Measurements from ENCODE around the gene ZBED1. TPM values are rescaled to one million over a fixed set of nuclear protein-coding genes. Genes with fewer than 3 reads are reported as not detected.

The ZBED1 gene
- total and polyA plus RNA-seq, 7 experiments from 2014 or later = 23.7 to 44.3 (median 29.0) TPM

DNA sequence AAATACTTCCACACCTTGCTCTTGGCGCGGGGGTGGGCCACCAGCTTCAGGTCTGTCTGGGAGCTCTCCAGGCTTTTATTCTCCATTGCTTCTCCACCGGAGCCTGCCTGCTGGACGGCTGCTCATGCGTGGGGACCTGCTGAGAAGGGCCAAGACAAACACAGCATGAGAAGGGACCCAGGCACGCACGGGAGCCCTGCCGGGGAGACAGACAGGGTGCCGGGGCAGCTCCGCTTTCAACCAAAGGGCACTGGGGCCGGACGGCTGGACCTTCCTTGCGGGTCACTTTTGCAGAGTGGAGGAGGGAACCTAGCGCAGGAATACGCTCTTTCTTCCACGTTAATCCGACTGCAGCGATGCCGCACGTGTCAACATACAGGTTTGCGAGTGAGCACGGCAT is 10.1 kb downstream of the ZBED1 start:
- H3K4me3 Mint-ChIP-seq = no peak overlapping the region
- Histone ChIP-seq H3K9me3 (ENCODE audit: control insufficient read depth in 2 of 3, low read length in 3 of 3) (no peaks in the 10 kb centered on the region), H3K27ac (ENCODE audit: low read depth, low read length) (no peak overlapping the region), H3K4me1 (ENCODE audit: control insufficient read depth in 2 of 2, insufficient read depth in 2 of 2, low read length in 2 of 2) (no peaks in the 10 kb centered on the region), H3K4me3 (ENCODE audit: low read length) (no peak overlapping the region), H3K27me3 (ENCODE audit: control insufficient read depth in 2 of 2, insufficient read depth in 2 of 2, low read length in 2 of 2) (no peaks in the 10 kb centered on the region), H3K36me3 (ENCODE audit: control insufficient read depth in 2 of 3, insufficient read depth in 3 of 3, low read length in 3 of 3) (peaks cover 0 to 60% (median 4%) of the 10 kb centered on the region in 3 experiments)
- ChIA-PET POLR2A (no interaction called here), CTCF (no interaction called here)
- DNase-seq (no peak), ATAC-seq (no peak)
- H3K36me3 Mint-ChIP-seq = peaks cover 2 to 51% (median 9%) of the 10 kb centered on the region in 5 donors
- H3K27ac Mint-ChIP-seq = no peak overlapping the region
- peaks cover 0 to 1% (median 0%) of the 10 kb centered on the region in 11 donors for H3K9me3 Mint-ChIP-seq
- H3K4me1 Mint-ChIP-seq = peaks cover 2 to 12% (median 9%) of the 10 kb centered on the region in 7 donors
- no peaks in the 10 kb centered on the region for H3K27me3 Mint-ChIP-seq
- intact Hi-C loops (cut with micrococcal nuclease) = no loop called here

DNA sequence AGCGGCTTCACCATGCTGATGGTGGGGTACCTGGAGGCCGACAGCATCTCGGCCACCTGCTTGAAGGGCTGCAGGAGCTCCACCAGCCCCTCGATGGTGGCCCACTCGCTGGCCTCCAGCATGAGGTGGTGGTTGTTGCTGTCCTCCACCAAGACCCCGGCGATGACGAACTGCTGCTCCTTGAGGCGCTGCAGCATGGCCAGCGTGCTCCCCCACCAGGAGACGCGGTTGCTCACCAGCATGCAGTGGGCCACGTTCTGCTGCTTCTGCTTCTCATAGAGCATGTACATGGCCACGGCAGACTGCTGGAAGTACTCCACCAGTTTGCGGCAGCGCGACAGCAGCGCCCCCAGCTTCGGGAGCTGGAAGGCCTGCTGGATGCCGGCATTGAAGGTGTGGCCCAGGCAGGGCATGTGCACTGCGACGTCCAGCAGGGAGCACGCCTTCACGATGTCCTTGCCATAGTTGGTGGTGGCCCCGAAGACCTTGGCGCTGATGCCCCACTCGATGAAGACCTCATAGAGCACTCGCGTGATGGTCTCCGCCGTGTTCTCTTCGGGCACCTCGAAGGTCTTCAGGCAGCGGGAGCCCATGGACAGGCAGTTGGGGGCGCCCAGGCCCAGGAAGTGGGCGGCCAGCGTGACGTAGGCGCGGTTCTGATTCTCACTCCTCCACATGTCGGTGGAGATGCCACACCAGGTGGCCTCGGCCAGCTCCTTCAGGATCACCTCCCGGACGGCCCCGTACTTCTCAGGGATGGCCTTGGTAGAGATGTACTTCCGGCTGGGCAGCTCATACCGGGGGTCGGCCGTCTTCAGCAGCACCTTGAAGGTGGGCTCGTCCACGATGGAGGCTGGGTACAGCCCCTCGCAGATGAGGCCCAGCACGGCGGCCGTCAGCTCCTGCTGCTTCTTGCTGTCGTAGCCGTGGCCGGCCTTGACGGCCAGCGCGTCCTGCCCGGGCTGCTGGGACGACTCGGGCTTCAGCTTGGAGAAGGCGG is 11.0 kb downstream of the ZBED1 start:
- H3K27ac ChIP-seq (ENCODE audit: low read depth, low read length) = no peak overlapping the region
- CTCF ChIA-PET = no interaction called here
- DNase-seq = no peak
- Mint-ChIP-seq H3K27me3 (no peaks in the 10 kb centered on the region), H3K4me1 (peaks cover 0 to 11% (median 7%) of the 10 kb centered on the region in 7 donors), H3K36me3 (peaks cover 2 to 56% (median 9%) of the 10 kb centered on the region in 5 donors), H3K4me3 (no peak overlapping the region), H3K27ac (no peak overlapping the region), H3K9me3 (peaks cover 0 to 1% (median 0%) of the 10 kb centered on the region in 11 donors)
- no peaks in the 10 kb centered on the region for H3K9me3 ChIP-seq (ENCODE audit: control insufficient read depth in 2 of 3, low read length in 3 of 3)
- no peaks in the 10 kb centered on the region for H3K4me1 ChIP-seq (ENCODE audit: control insufficient read depth in 2 of 2, insufficient read depth in 2 of 2, low read length in 2 of 2)
- POLR2A ChIA-PET = no interaction called here
- intact Hi-C loops (cut with micrococcal nuclease) = no loop called here
- H3K36me3 ChIP-seq (ENCODE audit: control insufficient read depth in 2 of 3, insufficient read depth in 3 of 3, low read length in 3 of 3) = peaks cover 0 to 61% (median 4%) of the 10 kb centered on the region in 3 experiments
- H3K4me3 ChIP-seq (ENCODE audit: low read length) = no peak overlapping the region
- no peak for ATAC-seq
- H3K27me3 ChIP-seq (ENCODE audit: control insufficient read depth in 2 of 2, insufficient read depth in 2 of 2, low read length in 2 of 2) = no peaks in the 10 kb centered on the region

DNA sequence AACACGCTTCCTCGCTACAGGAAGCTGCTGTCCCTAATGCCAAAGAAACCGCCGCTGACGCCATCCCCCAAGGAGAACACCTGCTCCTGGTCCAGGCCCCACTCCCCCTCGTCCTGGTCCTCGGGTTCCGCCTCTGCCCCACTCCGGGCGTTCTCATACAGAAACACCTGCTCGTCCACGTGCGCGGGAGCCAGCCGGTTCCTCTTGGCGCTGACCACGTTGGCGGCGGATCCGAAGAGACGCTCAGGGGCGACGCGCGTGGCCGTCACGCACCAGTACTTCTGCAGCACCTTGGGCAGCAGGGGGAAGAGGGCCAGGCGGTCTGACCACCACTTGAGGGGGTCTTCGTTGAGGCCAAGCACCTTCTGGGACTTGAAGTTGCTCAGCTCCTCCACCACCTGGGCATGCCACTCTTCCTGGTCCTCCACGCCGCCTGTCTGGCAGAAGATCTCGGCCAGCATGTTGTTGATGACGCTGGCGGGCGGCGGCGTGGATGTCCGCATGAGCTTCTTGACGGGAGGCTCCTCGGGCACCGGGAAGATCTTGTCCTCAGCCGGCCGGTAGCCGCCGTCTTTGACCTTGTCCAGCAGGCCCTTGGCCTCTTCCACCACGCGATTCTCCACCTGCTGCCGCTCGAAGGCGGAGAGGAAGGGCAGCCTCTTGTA is 12.0 kb downstream of the ZBED1 start:
- POLR2A ChIA-PET = no interaction called here
- Mint-ChIP-seq H3K4me3 (no peak overlapping the region), H3K4me1 (peaks cover 0 to 11% (median 7%) of the 10 kb centered on the region in 7 donors), H3K36me3 (peaks cover 2 to 60% (median 9%) of the 10 kb centered on the region in 5 donors), H3K27ac (peak overlapping the region in 1 of 9 donors; percentile 43), H3K9me3 (peaks cover 0 to 1% (median 0%) of the 10 kb centered on the region in 11 donors), H3K27me3 (no peaks in the 10 kb centered on the region)
- no peak for ATAC-seq
- intact Hi-C loops (cut with micrococcal nuclease) = no loop called here
- H3K4me1 ChIP-seq (ENCODE audit: control insufficient read depth in 2 of 2, insufficient read depth in 2 of 2, low read length in 2 of 2) = no peaks in the 10 kb centered on the region
- H3K9me3 ChIP-seq (ENCODE audit: control insufficient read depth in 2 of 3, low read length in 3 of 3) = no peaks in the 10 kb centered on the region
- H3K27ac ChIP-seq (ENCODE audit: low read depth, low read length) = no peak overlapping the region
- DNase-seq = no peak
- H3K4me3 ChIP-seq (ENCODE audit: low read length) = no peak overlapping the region
- CTCF ChIA-PET = no interaction called here
- H3K36me3 ChIP-seq (ENCODE audit: control insufficient read depth in 2 of 3, insufficient read depth in 3 of 3, low read length in 3 of 3) = peaks cover 0 to 62% (median 4%) of the 10 kb centered on the region in 3 experiments
- no peaks in the 10 kb centered on the region for H3K27me3 ChIP-seq (ENCODE audit: control insufficient read depth in 2 of 2, insufficient read depth in 2 of 2, low read length in 2 of 2)

DNA sequence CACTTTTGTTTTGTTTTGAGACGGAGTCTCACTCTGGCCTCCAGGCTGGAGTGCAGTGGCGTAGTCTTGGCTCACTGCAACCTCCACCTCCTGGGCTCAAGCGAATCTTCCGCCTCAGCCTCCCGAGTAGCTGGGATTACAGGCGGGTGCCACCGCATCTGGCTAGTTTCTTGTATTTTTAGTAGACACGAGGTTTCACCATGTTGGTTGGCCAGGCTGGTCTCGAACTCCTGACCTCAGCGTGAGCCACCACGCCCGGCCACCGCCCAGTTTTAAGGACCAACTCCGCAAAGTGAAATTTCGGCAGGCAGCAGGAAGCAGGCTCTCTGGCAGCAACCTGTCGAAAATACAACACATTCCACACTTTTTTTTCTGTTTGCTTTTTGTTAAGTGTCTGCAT is 13.4 kb downstream of the ZBED1 start:
- Mint-ChIP-seq H3K27ac (peak overlapping the region in 1 of 9 donors; percentile 5), H3K36me3 (peaks cover 2 to 61% (median 9%) of the 10 kb centered on the region in 5 donors), H3K9me3 (peaks cover 0 to 1% (median 0%) of the 10 kb centered on the region in 11 donors), H3K4me3 (no peak overlapping the region), H3K27me3 (no peaks in the 10 kb centered on the region), H3K4me1 (peaks cover 0 to 12% (median 6%) of the 10 kb centered on the region in 7 donors)
- Histone ChIP-seq H3K4me1 (ENCODE audit: control insufficient read depth in 2 of 2, insufficient read depth in 2 of 2, low read length in 2 of 2) (no peaks in the 10 kb centered on the region), H3K27ac (ENCODE audit: low read depth, low read length) (no peak overlapping the region), H3K9me3 (ENCODE audit: control insufficient read depth in 2 of 3, low read length in 3 of 3) (no peaks in the 10 kb centered on the region), H3K4me3 (ENCODE audit: low read length) (no peak overlapping the region), H3K36me3 (ENCODE audit: control insufficient read depth in 2 of 3, insufficient read depth in 3 of 3, low read length in 3 of 3) (peaks cover 0 to 62% (median 4%) of the 10 kb centered on the region in 3 experiments), H3K27me3 (ENCODE audit: control insufficient read depth in 2 of 2, insufficient read depth in 2 of 2, low read length in 2 of 2) (no peaks in the 10 kb centered on the region)
- POLR2A ChIA-PET = no interaction called here
- DNase-seq (no peak), ATAC-seq (no peak)
- CTCF ChIA-PET = no interaction called here
- intact Hi-C loops (cut with micrococcal nuclease) = no loop called here

DNA sequence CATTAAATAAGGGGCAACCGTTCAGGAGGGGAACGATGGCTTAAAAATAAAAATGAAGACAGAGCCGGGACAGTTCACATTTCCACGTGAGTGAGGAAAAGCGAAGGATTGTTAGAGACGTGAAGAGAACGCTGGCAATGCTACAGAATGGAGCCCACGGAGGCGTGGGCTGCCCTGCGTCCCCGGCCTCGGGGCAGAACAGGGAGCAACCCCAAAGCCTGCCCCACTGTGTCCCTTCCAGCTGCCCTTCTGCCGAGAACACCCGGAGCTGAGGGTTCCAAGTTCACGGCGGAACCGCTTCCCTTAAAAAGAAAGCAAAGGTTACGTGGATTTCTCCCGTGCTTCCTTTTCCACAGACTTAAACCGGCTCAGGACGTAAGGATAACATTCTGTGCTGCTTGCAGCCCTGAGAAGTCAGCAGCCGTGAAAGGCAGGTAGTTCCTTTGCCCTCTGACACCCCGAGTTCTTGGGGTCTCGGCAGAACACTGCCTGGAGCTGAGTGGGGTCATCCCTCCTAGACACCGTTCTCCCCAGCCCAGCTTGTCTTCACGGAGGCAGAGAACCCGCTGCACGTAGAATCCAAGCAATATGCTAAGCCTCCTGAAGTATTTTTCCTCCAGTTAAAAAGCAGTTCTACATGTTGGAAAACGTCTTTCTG is 14.2 kb downstream of the ZBED1 start:
- POLR2A ChIA-PET = no interaction called here
- Histone ChIP-seq H3K36me3 (ENCODE audit: control insufficient read depth in 2 of 3, insufficient read depth in 3 of 3, low read length in 3 of 3) (peaks cover 0 to 56% (median 4%) of the 10 kb centered on the region in 3 experiments), H3K4me1 (ENCODE audit: control insufficient read depth in 2 of 2, insufficient read depth in 2 of 2, low read length in 2 of 2) (no peaks in the 10 kb centered on the region), H3K4me3 (ENCODE audit: low read length) (no peak overlapping the region), H3K9me3 (ENCODE audit: control insufficient read depth in 2 of 3, low read length in 3 of 3) (no peaks in the 10 kb centered on the region), H3K27ac (ENCODE audit: low read depth, low read length) (no peak overlapping the region), H3K27me3 (ENCODE audit: control insufficient read depth in 2 of 2, insufficient read depth in 2 of 2, low read length in 2 of 2) (no peaks in the 10 kb centered on the region)
- intact Hi-C loops (cut with micrococcal nuclease) = no loop called here
- ATAC-seq (no peak), DNase-seq (no peak)
- peaks cover 2 to 56% (median 9%) of the 10 kb centered on the region in 5 donors for H3K36me3 Mint-ChIP-seq
- H3K27me3 Mint-ChIP-seq = no peaks in the 10 kb centered on the region
- H3K9me3 Mint-ChIP-seq = peaks cover 0 to 1% (median 0%) of the 10 kb centered on the region in 11 donors
- CTCF ChIA-PET = no interaction called here
- H3K4me3 Mint-ChIP-seq = no peak overlapping the region
- peaks cover 0 to 9% (median 3%) of the 10 kb centered on the region in 7 donors for H3K4me1 Mint-ChIP-seq
- peak overlapping the region in 1 of 9 donors; percentile 54 for H3K27ac Mint-ChIP-seq

DNA sequence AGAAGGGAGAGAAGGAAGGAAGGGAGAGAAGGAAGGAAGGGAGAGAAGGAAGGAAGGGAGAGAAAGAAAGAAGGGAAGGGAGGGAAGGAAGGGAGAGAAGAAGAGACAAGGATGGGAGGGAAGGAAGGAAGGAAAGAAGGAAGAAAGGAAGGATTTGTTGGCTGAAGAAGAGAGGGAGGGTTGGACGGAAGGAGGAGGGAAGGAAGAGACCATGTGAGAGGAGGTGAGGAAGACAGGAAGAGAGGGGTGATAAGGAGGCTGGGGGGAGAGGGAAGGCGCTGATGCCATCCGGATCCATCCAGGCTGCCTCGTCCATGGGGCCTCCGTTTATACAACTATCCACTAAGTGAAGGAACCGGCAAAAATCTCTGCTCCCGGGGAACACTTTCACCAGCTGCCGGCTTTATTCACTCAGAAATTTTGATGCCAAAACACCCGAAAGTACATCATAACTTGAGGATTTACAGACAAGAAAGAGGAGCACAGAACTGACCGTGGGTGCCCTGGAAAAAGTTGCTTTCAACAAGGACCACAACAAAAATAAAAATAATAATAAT is 14.9 kb downstream of the ZBED1 start:
- DNase-seq = no peak
- Mint-ChIP-seq H3K36me3 (peaks cover 2 to 49% (median 9%) of the 10 kb centered on the region in 5 donors), H3K4me3 (no peak overlapping the region), H3K9me3 (peaks cover 0 to 1% (median 0%) of the 10 kb centered on the region in 11 donors), H3K27ac (peak overlapping the region in 1 of 9 donors; percentile 32), H3K27me3 (no peaks in the 10 kb centered on the region), H3K4me1 (peaks cover 0 to 9% (median 3%) of the 10 kb centered on the region in 7 donors)
- H3K9me3 ChIP-seq (ENCODE audit: control insufficient read depth in 2 of 3, low read length in 3 of 3) = no peaks in the 10 kb centered on the region
- no peaks in the 10 kb centered on the region for H3K27me3 ChIP-seq (ENCODE audit: control insufficient read depth in 2 of 2, insufficient read depth in 2 of 2, low read length in 2 of 2)
- peaks cover 0 to 56% (median 4%) of the 10 kb centered on the region in 3 experiments for H3K36me3 ChIP-seq (ENCODE audit: control insufficient read depth in 2 of 3, insufficient read depth in 3 of 3, low read length in 3 of 3)
- ATAC-seq = no peak
- no peak overlapping the region for H3K27ac ChIP-seq (ENCODE audit: low read depth, low read length)
- no peaks in the 10 kb centered on the region for H3K4me1 ChIP-seq (ENCODE audit: control insufficient read depth in 2 of 2, insufficient read depth in 2 of 2, low read length in 2 of 2)
- CTCF ChIA-PET = no interaction called here
- no peak overlapping the region for H3K4me3 ChIP-seq (ENCODE audit: low read length)
- intact Hi-C loops (cut with micrococcal nuclease) = no loop called here
- POLR2A ChIA-PET = no interaction called here
